Naive B cell (primary cell): ENCODE measurements around the gene TENM4. TPM values are rescaled to one million over a fixed set of nuclear protein-coding genes. Genes with fewer than 3 reads are reported as not detected.
A peak's percentile ranks its signal among the peaks of the same experiment; 100 is the strongest.

Source experiments
- ATAC-seq, 2 donors: fragments of 150-1000 bp; cut with Tn5 transposase; 2 replicates each; pipeline ENCODE4 v1.10.0; 2021; ENCODE audit warnings: low read depth in 2 of 2, mild to moderate bottlenecking in 2 of 2, moderate library complexity in 2 of 2
- DNase-seq: peaks from one replicate; pipeline ENCODE4 v3.0.0; 2022
- H3K27ac Mint-ChIP-seq, 6 donors: one replicate each; pipeline ENCODE4 v1.8.0; 2020 to 2022; ENCODE audit warnings: mild to moderate bottlenecking in 6 of 6, mixed read lengths in 6 of 6, moderate library complexity in 5 of 6, inconsistent platforms in 2 of 6
- H3K27me3 Mint-ChIP-seq, 3 donors: one replicate each; pipeline ENCODE4 v1.8.0; 2021 to 2022; ENCODE audit warnings: mixed read lengths in 3 of 3, mild to moderate bottlenecking in 1 of 3
- H3K36me3 Mint-ChIP-seq, 2 donors: one replicate each; pipeline ENCODE4 v1.8.0; 2020 to 2022; ENCODE audit warnings: mixed read lengths in 2 of 2, inconsistent platforms in 1 of 2, mild to moderate bottlenecking in 1 of 2
- H3K4me1 Mint-ChIP-seq, 3 donors: one replicate each; pipeline ENCODE4 v1.8.0; 2020 to 2022; ENCODE audit warnings: mixed read lengths in 3 of 3, inconsistent platforms in 1 of 3, mild to moderate bottlenecking in 1 of 3, moderate library complexity in 1 of 3
- H3K4me3 Mint-ChIP-seq, 8 donors: one replicate each; pipeline ENCODE4 v1.8.0; 2020 to 2022; ENCODE audit warnings: mild to moderate bottlenecking in 8 of 8, mixed read lengths in 8 of 8, moderate library complexity in 8 of 8, inconsistent platforms in 2 of 8
- H3K9me3 Mint-ChIP-seq, 7 donors: one replicate each; pipeline ENCODE4 v1.8.0; 2020 to 2022; ENCODE audit warnings: mixed read lengths in 7 of 7, mild to moderate bottlenecking in 5 of 7, inconsistent platforms in 2 of 7, moderate library complexity in 1 of 7
- polyA plus RNA-seq, 6 donors: library from polyadenylated mRNA; unstranded; fragments of 300-500 nt; fragmentation: Illumina TruSeq; gene quantifications; one replicate each; pipeline ENCODE4 v1.2.3, GENCODE V29; 2021; ENCODE audit warnings: low read depth in 6 of 6

The TENM4 gene
- polyA plus RNA-seq, 6 donors from 2014 or later: 3.8 TPM; not detected in 5

- ATAC-seq: no peak
Observed at GRCh38 chr11:79121351-79121750, 319.5 kb downstream of the TENM4 start.

GRCh38 chr11:79119491-79120284, 321.1 kb downstream of the TENM4 start:
- Mint-ChIP-seq H3K27me3 (no peaks in the 10 kb centered on the region), H3K27ac (no peak overlapping the region), H3K36me3 (no peaks in the 10 kb centered on the region), H3K9me3 (peaks cover 0 to 10% (median 3%) of the 10 kb centered on the region in 7 donors), H3K4me1 (no peaks in the 10 kb centered on the region), H3K4me3 (no peak overlapping the region)
- no peak for DNase-seq
- no peak for ATAC-seq

More at GRCh38 chr11:79121351-79121750, 319.5 kb downstream of the TENM4 start:
- Mint-ChIP-seq H3K9me3 (peaks cover 5 to 14% (median 9%) of the 10 kb centered on the region in 7 donors), H3K36me3 (peaks cover 0 to 10% of the 10 kb centered on the region in 2 donors), H3K4me3 (no peak overlapping the region), H3K4me1 (no peaks in the 10 kb centered on the region), H3K27me3 (no peaks in the 10 kb centered on the region), H3K27ac (no peak overlapping the region)
- no peak for DNase-seq

- H3K27ac Mint-ChIP-seq: no peak overlapping the region
- no peak for ATAC-seq
- peaks cover 0 to 8% (median 4%) of the 10 kb centered on the region in 3 donors for H3K27me3 Mint-ChIP-seq
Observed at GRCh38 chr11:79117488-79117887, 323.3 kb downstream of the TENM4 start.

GRCh38 chr11:79116600-79116999, 324.2 kb downstream of the TENM4 start:
- H3K9me3 Mint-ChIP-seq: peaks cover 0 to 9% (median 5%) of the 10 kb centered on the region in 7 donors
- peak overlapping the region in 1 of 6 donors; percentile 1 for H3K27ac Mint-ChIP-seq
- no peak overlapping the region for H3K4me3 Mint-ChIP-seq
- DNase-seq: no peak
- no peaks in the 10 kb centered on the region for H3K36me3 Mint-ChIP-seq
- peaks cover 0 to 8% (median 4%) of the 10 kb centered on the region in 3 donors for H3K27me3 Mint-ChIP-seq
- no peak for ATAC-seq
- H3K4me1 Mint-ChIP-seq: no peaks in the 10 kb centered on the region

More at GRCh38 chr11:79117488-79117887, 323.3 kb downstream of the TENM4 start:
- Mint-ChIP-seq H3K4me3 (no peak overlapping the region), H3K9me3 (peaks cover 0 to 9% (median 5%) of the 10 kb centered on the region in 7 donors), H3K4me1 (no peaks in the 10 kb centered on the region), H3K36me3 (no peaks in the 10 kb centered on the region)
- no peak for DNase-seq

- peaks cover 0 to 8% (median 4%) of the 10 kb centered on the region in 3 donors for H3K27me3 Mint-ChIP-seq
- no peak for ATAC-seq
- H3K9me3 Mint-ChIP-seq: peaks cover 2 to 9% (median 5%) of the 10 kb centered on the region in 7 donors
- H3K36me3 Mint-ChIP-seq: no peaks in the 10 kb centered on the region
- no peak overlapping the region for H3K27ac Mint-ChIP-seq
- H3K4me1 Mint-ChIP-seq: no peaks in the 10 kb centered on the region
- no peak overlapping the region for H3K4me3 Mint-ChIP-seq
- no peak for DNase-seq
Observed at GRCh38 chr11:79113054-79113690, 327.7 kb downstream of the TENM4 start.

DNA sequence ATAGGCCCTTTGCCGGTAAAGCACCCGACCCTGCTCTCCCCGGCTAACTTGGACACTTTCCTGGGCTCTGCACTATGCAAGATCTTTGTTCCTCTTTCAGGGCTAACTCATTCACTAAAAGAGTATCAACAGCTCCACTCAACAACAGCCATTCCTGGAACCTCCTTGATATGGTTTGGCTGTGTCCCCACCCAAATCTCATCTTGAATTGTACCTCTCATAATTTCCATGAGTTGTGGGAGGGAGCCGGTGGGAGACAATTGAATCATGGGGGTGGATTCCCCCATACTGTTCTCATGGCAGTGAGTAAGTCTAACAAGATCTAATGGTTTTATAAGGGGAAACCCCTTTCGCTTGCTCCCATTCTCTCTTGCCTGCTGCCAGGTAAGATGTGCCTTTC, 330.0 kb downstream of the TENM4 start:
- Mint-ChIP-seq H3K4me3 (no peak overlapping the region), H3K27ac (no peak overlapping the region), H3K4me1 (no peaks in the 10 kb centered on the region), H3K36me3 (no peaks in the 10 kb centered on the region), H3K27me3 (peaks cover 4 to 8% (median 4%) of the 10 kb centered on the region in 3 donors), H3K9me3 (peaks cover 2 to 9% (median 5%) of the 10 kb centered on the region in 7 donors)
- ATAC-seq (no peak), DNase-seq (no peak)

GRCh38 chr11:79110321-79110720, 330.5 kb downstream of the TENM4 start:
- peaks cover 4 to 8% (median 4%) of the 10 kb centered on the region in 3 donors for H3K27me3 Mint-ChIP-seq
- no peak overlapping the region for H3K27ac Mint-ChIP-seq
- H3K4me1 Mint-ChIP-seq: no peaks in the 10 kb centered on the region

GRCh38 chr11:79108851-79109250, 332.0 kb downstream of the TENM4 start:
- H3K4me1 Mint-ChIP-seq: no peaks in the 10 kb centered on the region
- ATAC-seq (no peak), DNase-seq (no peak)
- no peak overlapping the region for H3K4me3 Mint-ChIP-seq
- peaks cover 3 to 5% (median 4%) of the 10 kb centered on the region in 3 donors for H3K27me3 Mint-ChIP-seq
- peaks cover 0 to 4% (median 0%) of the 10 kb centered on the region in 7 donors for H3K9me3 Mint-ChIP-seq
- no peak overlapping the region for H3K27ac Mint-ChIP-seq
- no peaks in the 10 kb centered on the region for H3K36me3 Mint-ChIP-seq

More at GRCh38 chr11:79110321-79110720, 330.5 kb downstream of the TENM4 start:
- ATAC-seq: no peak
- DNase-seq: no peak
- Mint-ChIP-seq H3K36me3 (no peaks in the 10 kb centered on the region), H3K4me3 (no peak overlapping the region), H3K9me3 (peaks cover 2 to 7% (median 4%) of the 10 kb centered on the region in 7 donors)

GRCh38 chr11:79102840-79103239, 338.0 kb downstream of the TENM4 start:
- ATAC-seq: no peak
- Mint-ChIP-seq H3K9me3 (peaks cover 0 to 2% (median 0%) of the 10 kb centered on the region in 7 donors), H3K4me1 (peaks cover 0 to 4% (median 3%) of the 10 kb centered on the region in 3 donors), H3K4me3 (no peak overlapping the region), H3K27me3 (peaks cover 9 to 20% (median 18%) of the 10 kb centered on the region in 3 donors), H3K27ac (no peak overlapping the region), H3K36me3 (no peaks in the 10 kb centered on the region)
- DNase-seq: no peak

DNA sequence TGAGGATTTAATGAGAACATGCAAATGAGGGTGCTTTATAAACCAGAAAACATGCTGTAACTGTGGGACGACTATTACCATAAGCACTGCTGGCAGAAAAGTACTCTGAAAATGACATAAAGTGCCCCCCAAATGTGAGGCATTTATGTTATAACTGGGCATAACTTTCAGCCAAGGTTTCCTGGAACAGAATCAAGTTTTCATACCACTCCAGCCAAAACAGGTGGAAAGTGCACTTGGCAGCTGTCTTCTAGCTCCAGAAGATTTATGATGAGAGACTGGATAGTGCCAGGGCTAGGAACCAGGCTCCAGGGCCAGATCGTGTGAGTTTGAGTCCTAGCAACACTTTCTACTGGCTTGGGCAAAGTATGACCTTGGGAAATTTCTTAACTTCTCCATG, 339.2 kb downstream of the TENM4 start:
- Mint-ChIP-seq H3K4me1 (peaks cover 0 to 4% (median 3%) of the 10 kb centered on the region in 3 donors), H3K4me3 (no peak overlapping the region), H3K27ac (no peak overlapping the region), H3K9me3 (peaks cover 0 to 3% (median 0%) of the 10 kb centered on the region in 7 donors), H3K36me3 (no peaks in the 10 kb centered on the region), H3K27me3 (peaks cover 12 to 20% (median 18%) of the 10 kb centered on the region in 3 donors)
- DNase-seq: no peak
- ATAC-seq: no peak

DNA sequence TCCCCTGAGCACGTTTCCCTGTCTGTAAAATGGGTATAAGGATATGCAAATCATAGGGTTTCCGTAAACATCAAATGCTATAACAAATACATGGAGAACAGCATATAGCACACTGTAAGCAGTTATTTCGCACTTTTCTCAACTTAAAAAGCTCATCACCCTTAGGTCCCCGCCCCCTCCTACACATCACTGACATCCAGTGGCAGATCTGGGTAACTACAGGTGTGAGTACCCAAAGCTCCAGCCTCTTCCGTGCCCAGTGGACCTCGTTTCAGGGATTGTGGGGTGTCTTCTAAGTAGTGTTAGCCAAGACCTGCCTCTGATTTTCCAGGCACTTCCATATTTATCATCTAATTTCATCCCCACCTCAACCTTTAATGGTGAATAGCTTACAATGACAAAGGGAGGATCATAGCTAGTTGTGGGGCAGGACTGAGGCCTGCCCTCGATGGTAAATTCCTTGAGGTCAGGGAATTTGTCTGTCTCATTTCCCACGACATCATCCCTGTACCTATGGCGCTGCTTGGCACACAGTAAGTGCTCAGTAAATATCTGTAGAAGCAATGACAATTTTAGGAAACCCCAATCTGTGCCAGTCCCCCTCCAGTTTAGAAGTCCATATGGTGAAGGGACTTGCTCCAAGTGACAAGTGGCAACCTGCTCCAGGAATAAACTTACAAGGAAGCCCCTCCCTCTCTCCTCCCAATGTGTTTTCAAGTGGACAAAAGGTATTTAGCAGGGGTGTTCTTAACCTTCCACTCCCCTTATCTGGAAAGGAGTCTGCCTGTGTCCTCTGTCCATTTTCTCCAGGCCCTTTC, 340.5 kb downstream of the TENM4 start:
- Mint-ChIP-seq H3K4me3 (no peak overlapping the region), H3K27ac (peak overlapping the region in 1 of 6 donors; percentile 45), H3K4me1 (peaks cover 0 to 4% (median 3%) of the 10 kb centered on the region in 3 donors), H3K27me3 (peaks cover 12 to 25% (median 20%) of the 10 kb centered on the region in 3 donors), H3K9me3 (peaks cover 0 to 5% (median 0%) of the 10 kb centered on the region in 7 donors), H3K36me3 (no peaks in the 10 kb centered on the region)
- no peak for DNase-seq
- no peak for ATAC-seq

GRCh38 chr11:79098146-79098545, 342.7 kb downstream of the TENM4 start:
- peak overlapping the region in 1 of 6 donors; percentile 90 for H3K27ac Mint-ChIP-seq

More at GRCh38 chr11:79098146-79098545, 342.7 kb downstream of the TENM4 start:
- Mint-ChIP-seq H3K4me1 (peaks cover 0 to 4% (median 3%) of the 10 kb centered on the region in 3 donors), H3K9me3 (peaks cover 0 to 9% (median 4%) of the 10 kb centered on the region in 7 donors), H3K4me3 (no peak overlapping the region), H3K27me3 (peaks cover 8 to 25% (median 20%) of the 10 kb centered on the region in 3 donors), H3K36me3 (no peaks in the 10 kb centered on the region)
- DNase-seq: no peak
- ATAC-seq: no peak
